Medulla oblongata (tissue), 1 donor: ENCODE data around the gene DMD.

Experiments used
- DNase-seq: peaks from one replicate; pipeline ENCODE4 v3.0.0-alpha.2; 2015; ENCODE audit errors: extremely low spot score

The DMD gene

GRCh38 chrX:31232506-31232905 lies 1978.8 kb downstream of the DMD start:
- no peak for DNase-seq

- DNase-seq: peak; percentile 7
These were observed 1982.4 kb downstream of the DMD start for GRCh38 chrX:31228909-31229308.

- peak; percentile 12 for DNase-seq
These were observed 1982.9 kb downstream of the DMD start for GRCh38 chrX:31228415-31228832.

- no peak for DNase-seq
These were observed 1984.1 kb downstream of the DMD start for GRCh38 chrX:31227250-31227649.

- no peak for DNase-seq
These were observed 1985.5 kb downstream of the DMD start for GRCh38 chrX:31225819-31226218.

- DNase-seq: no peak
These were observed 1986.9 kb downstream of the DMD start for GRCh38 chrX:31224381-31225012.

GRCh38 chrX:31223817-31224216 lies 1987.5 kb downstream of the DMD start:
- no peak for DNase-seq

- no peak for DNase-seq
These were observed 1988.4 kb downstream of the DMD start for GRCh38 chrX:31222946-31223345.

- DNase-seq: no peak
These were observed 1992.2 kb downstream of the DMD start for GRCh38 chrX:31219174-31219573.

GRCh38 chrX:31217084-31217483 lies 1994.3 kb downstream of the DMD start:
- DNase-seq: no peak

GRCh38 chrX:31215277-31215815 lies 1996.0 kb downstream of the DMD start:
- DNase-seq: no peak

- DNase-seq: peak; percentile 30
These were observed 1997.4 kb downstream of the DMD start for GRCh38 chrX:31213941-31214340.

- DNase-seq: no peak
These were observed 1998.2 kb downstream of the DMD start for GRCh38 chrX:31212856-31213748.

- DNase-seq: no peak
These were observed 2002.2 kb downstream of the DMD start for GRCh38 chrX:31209005-31209628.

- DNase-seq: no peak
These were observed 2009.8 kb downstream of the DMD start for GRCh38 chrX:31201503-31201902.

GRCh38 chrX:31200430-31200829 lies 2010.9 kb downstream of the DMD start:
- no peak for DNase-seq

GRCh38 chrX:31199840-31200114 lies 2011.6 kb downstream of the DMD start:
- no peak for DNase-seq

- DNase-seq: no peak
These were observed 2012.1 kb downstream of the DMD start for GRCh38 chrX:31199056-31199839.

GRCh38 chrX:31190221-31190975 lies 2021.0 kb downstream of the DMD start:
- DNase-seq: no peak

GRCh38 chrX:31186693-31187338 lies 2024.5 kb downstream of the DMD start:
- no peak for DNase-seq

GRCh38 chrX:31185884-31186283 lies 2025.5 kb downstream of the DMD start:
- no peak for DNase-seq
